Adrenal gland (tissue), 12 donors: ENCODE measurements around the gene SUV39H2. TPM values are rescaled to one million over a fixed set of nuclear protein-coding genes. Genes with fewer than 3 reads are reported as not detected.

Source experiments
- DNase-seq, 7 donors: peaks; one replicate each; pipeline ENCODE4 v3.0.0-alpha.2; 2019 to 2020
- H3K27ac ChIP-seq, 5 donors: fragments of 200-600 bp; sonication (generic) in 4 of 5; 1 replicate in 3 of 5; 2 replicates in 2 of 5; pipeline versions ENCODE4 v1.5.1 to v1.8.0; 2016 to 2020; ENCODE audit warnings: mild to moderate bottlenecking in 1 of 5
- H3K27me3 ChIP-seq: fragments of 200-600 bp; 2 replicates; pipeline ENCODE4 v1.8.0; 2021
- H3K36me3 ChIP-seq, 2 donors: fragments of 200-600 bp; replicated peaks in 1 of 2; 1 replicate in 1 of 2; 2 replicates in 1 of 2; pipeline versions ENCODE4 v1.5.1 to v1.8.0; 2018 to 2022
- H3K4me1 ChIP-seq, 2 donors: fragments of 200-600 bp; replicated peaks in 1 of 2; 1 replicate in 1 of 2; 2 replicates in 1 of 2; pipeline versions ENCODE4 v1.5.1 to v1.8.0; 2018 to 2021
- H3K4me3 ChIP-seq, 4 donors: fragments of 200-600 bp; sonication (generic) in 3 of 4; one replicate each; pipeline ENCODE4 v1.5.1; 2016 to 2018
- H3K9me3 ChIP-seq, 3 donors: fragments of 200-600 bp; sonication (generic) in 1 of 3; replicated peaks in 1 of 3; 1 replicate in 2 of 3; 2 replicates in 1 of 3; pipeline versions ENCODE4 v1.5.1 to v1.8.0; 2016 to 2021
- CTCF ChIP-seq, 6 experiments: fragments of 450-650 bp in 4 of 6; fragments of 200-600 bp in 2 of 6; sonication (generic) in 1 of 6; IDR thresholded peaks; 1 replicate in 5 of 6; 2 replicates in 1 of 6; pipeline versions ENCODE4 v1.5.1 to v1.8.0; 2016 to 2021; ENCODE audit warnings: antibody characterized with exemption in 6 of 6, mild to moderate bottlenecking in 2 of 6, moderate library complexity in 1 of 6
- POLR2A ChIP-seq, 2 donors: fragments of 450-650 bp; IDR thresholded peaks; one replicate each; pipeline ENCODE4 v1.6.1; 2017; ENCODE audit warnings: antibody characterized with exemption in 2 of 2, mild to moderate bottlenecking in 2 of 2, moderate library complexity in 1 of 2
- WGBS, 4 donors: extraction: QIAGEN DNeasy Blood & Tissue Kit in 2 of 4; methylation state at CpG; one replicate each; pipeline versions ENCODE4 v1.1.5 to v1.1.7; 2013 to 2017; 5-methylcytosine and 5-hydroxymethylcytosine counted together
- intact Hi-C, 2 donors: fragments of 100-400 bp; cut with DNase I; formaldehyde crosslinking; loops; one replicate each; pipeline versions ENCODE4 v1.14.1 to v1.15.0; 2022 to 2023
- polyA plus RNA-seq, 3 donors: library from polyadenylated mRNA; stranded (reverse); fragments of 200-250 nt in 2 of 3; fragments of 350-450 nt in 1 of 3; fragmentation: Illumina TruSeq in 1 of 3; extraction: RNeasy Lipid Tissue Mini Kit (QIAGEN cat#74804) in 1 of 3; gene quantifications; one replicate each; pipeline ENCODE4 v1.2.3, GENCODE V29; 2013 to 2014
- total RNA-seq, 9 donors: library from RNA; depleted of rRNA in 4 of 9; stranded (reverse); fragments of >200 nt in 4 of 9; fragments of 120-200 nt in 1 of 9; fragmentation: NEBNext Ultra II Directional in 1 of 9; extraction: Animal tissue kit (Norgen Biotek cat#: 25700) in 1 of 9; gene quantifications; one replicate each; pipeline versions ENCODE4 v1.1.0 to v1.2.4, GENCODE V29; 2013 to 2023
- donor health status: healthy with polysubstance abuse.
- donor health status: Bipolar disorder and iron deficiency.
- donor health status: DM: yes; HTN: yes; CAD: no.
- donor health status: DM: no; HTN: no; CAD: no.
- donor health status: DM: no; HTN: no; CAD: no.
- donor health status: DM: yes; HTN: yes; CAD: no.

The SUV39H2 gene
- total and polyA plus RNA-seq, 12 donors, result 1.7 to 19.1 (median 6.4) TPM

DNA sequence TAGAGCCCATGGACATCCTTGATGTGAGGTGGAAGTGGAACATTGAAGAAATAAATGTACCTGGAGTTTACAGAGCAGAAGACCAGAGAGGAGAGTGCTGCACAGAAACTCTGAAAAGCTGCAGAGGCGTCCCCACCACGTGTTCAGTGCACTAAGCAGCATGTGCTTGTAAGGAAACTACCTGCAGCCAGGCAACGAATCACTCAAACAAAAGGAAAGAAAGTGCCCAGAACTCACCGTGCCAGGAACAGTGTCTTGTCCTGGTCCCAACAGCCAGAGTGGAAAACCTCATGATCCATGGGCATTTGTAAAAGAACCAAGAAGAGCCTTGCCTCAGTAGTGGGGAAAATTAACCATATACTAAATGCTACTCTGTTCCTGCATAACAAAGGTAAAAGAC, 32.3 kb downstream of the SUV39H2 start:
- no peaks in the 10 kb centered on the region for H3K27me3 ChIP-seq
- intact Hi-C loops, result no loop called here
- H3K4me3 ChIP-seq, result no peak overlapping the region
- H3K9me3 ChIP-seq, result no peaks in the 10 kb centered on the region
- 92 to 97% (median 93%) methylated on average over 4 of the region's 4 CpGs for WGBS, 4 donors
- no peak for DNase-seq
- peaks cover 6% of the 10 kb centered on the region in 2 donors for H3K4me1 ChIP-seq
- H3K36me3 ChIP-seq, result peaks cover 0 to 15% of the 10 kb centered on the region in 2 donors
- H3K27ac ChIP-seq, result no peak overlapping the region
- TF ChIP-seq POLR2A (IDR thresholded peaks at IDR 0.05) (no peak), CTCF (IDR thresholded peaks at IDR 0.05) (no peak)

- peaks cover 6% of the 10 kb centered on the region in 2 donors for H3K4me1 ChIP-seq
- peaks cover 0 to 3% (median 0%) of the 10 kb centered on the region in 3 donors for H3K9me3 ChIP-seq
- intact Hi-C loops, result no loop called here
- 83 to 98% (median 97%) methylated on average over 3 of the region's 3 CpGs for WGBS, 4 donors
- H3K36me3 ChIP-seq, result peaks cover 0 to 15% of the 10 kb centered on the region in 2 donors
- H3K27me3 ChIP-seq, result no peaks in the 10 kb centered on the region
- no peak overlapping the region for H3K27ac ChIP-seq
- TF ChIP-seq CTCF (IDR thresholded peaks at IDR 0.05) (no peak), POLR2A (IDR thresholded peaks at IDR 0.05) (no peak)
- no peak for DNase-seq
- H3K4me3 ChIP-seq, result no peak overlapping the region
These were observed 33.1 kb downstream of the SUV39H2 start for GRCh38 chr10:14911801-14912200.

- WGBS, 4 donors, result 94 to 99% (median 97%) methylated on average over 2 of the region's 2 CpGs
- peaks cover 0 to 3% (median 0%) of the 10 kb centered on the region in 3 donors for H3K9me3 ChIP-seq
- H3K27me3 ChIP-seq, result no peaks in the 10 kb centered on the region
- no peak overlapping the region for H3K27ac ChIP-seq
- peaks cover 0 to 40% of the 10 kb centered on the region in 2 donors for H3K36me3 ChIP-seq
- intact Hi-C loops, result no loop called here
- DNase-seq, result no peak
- TF ChIP-seq CTCF (IDR thresholded peaks at IDR 0.05) (no peak), POLR2A (IDR thresholded peaks at IDR 0.05) (no peak)
- peaks cover 6% of the 10 kb centered on the region in 2 donors for H3K4me1 ChIP-seq
- no peak overlapping the region for H3K4me3 ChIP-seq
These were observed 37.9 kb downstream of the SUV39H2 start for GRCh38 chr10:14916600-14916999.

GRCh38 chr10:14917827-14918226, 39.2 kb downstream of the SUV39H2 start:
- H3K27me3 ChIP-seq, result no peaks in the 10 kb centered on the region
- H3K4me3 ChIP-seq, result no peak overlapping the region
- H3K27ac ChIP-seq, result no peak overlapping the region
- H3K4me1 ChIP-seq, result peaks cover 6% of the 10 kb centered on the region in 2 donors
- WGBS, 4 donors, result 96 to 100% (median 99%) methylated on average over 3 of the region's 3 CpGs
- no peak for TF ChIP-seq CTCF (IDR thresholded peaks at IDR 0.05)
- peaks cover 0 to 3% (median 0%) of the 10 kb centered on the region in 3 donors for H3K9me3 ChIP-seq
- peaks cover 0 to 52% of the 10 kb centered on the region in 2 donors for H3K36me3 ChIP-seq
- intact Hi-C loops, result no loop called here
- no peak for DNase-seq
